GM12878 (cell line): ENCODE data around the gene ANKS4B. TPM values are rescaled to one million over a fixed set of nuclear protein-coding genes. Genes with fewer than 3 reads are reported as not detected.

Source experiments
- ATAC-seq: fragments of 200-7000 bp; cut with Tn5 transposase; 3 replicates; pipeline ENCODE4 v1.9.1; 2020; ENCODE audit warnings: mild to moderate bottlenecking, moderate library complexity
- BruUV-seq: library from RNA; stranded (reverse); fragments of 400-500 nt; replicated peaks from 2 replicates; lab custom pipeline; 2021; lab: Mats Ljungman, UMichigan
- CTCF ChIA-PET: fragments of 300-600 bp; sonication (Branson Sonifier 250); formaldehyde crosslinking; extraction: SDS; loops from one replicate; lab custom pipeline; 2021; ENCODE audit warnings: inconsistent platforms; lab: Yijun Ruan, JAX
- POLR2A ChIA-PET: fragments of 350-600 bp; formaldehyde crosslinking; extraction: SDS; loops from one replicate; lab custom pipeline; 2021; ENCODE audit warnings: inconsistent platforms; lab: Charles Lee
- RAD21 ChIA-PET: fragments of 300-600 bp; sonication (Branson Sonifier 250); formaldehyde crosslinking; loops from one replicate; lab custom pipeline; 2023; ENCODE audit warnings: antibody characterized with exemption; ENCODE audit not compliant: unreplicated experiment; lab: Charles Lee
- SMC1A ChIA-PET: fragments of 300-600 bp; sonication (Branson Sonifier 250); formaldehyde crosslinking; loops from one replicate; lab custom pipeline; 2023; ENCODE audit not compliant: unreplicated experiment, uncharacterized antibody; lab: Charles Lee
- DNase-seq: peaks from one replicate; pipeline ENCODE4 v3.0.0-alpha.2; 2011; ENCODE audit warnings: low read depth, low spot score
- FAIRE-seq: peaks from 3 replicates; lab custom pipeline; 2011; peaks lifted over from hg19 to GRCh38; lab: Jason Lieb, UNC
- H2AFZ ChIP-seq: 2 replicates; pipeline ENCODE4 v1.6.0; 2011; ENCODE audit warnings: low read depth, low read length, control low read depth; ENCODE audit not compliant: control insufficient read depth
- H3K27ac ChIP-seq: 2 replicates; pipeline ENCODE4 v1.5.1; 2011; ENCODE audit warnings: control low read depth; ENCODE audit not compliant: control insufficient read depth, insufficient read depth
- H3K27me3 ChIP-seq, 2 experiments: replicated peaks in 1 of 2; 2 replicates each; pipeline versions ENCODE4 v1.6.0 to v1.6.1; 2011; ENCODE audit warnings: low read length in 1 of 2; ENCODE audit not compliant: control insufficient read depth in 2 of 2, insufficient read depth in 2 of 2
- H3K36me3 ChIP-seq, 2 experiments: 2 replicates each; pipeline ENCODE4 v1.5.1; 2011; ENCODE audit warnings: low read length in 1 of 2; ENCODE audit not compliant: control insufficient read depth in 2 of 2, insufficient read depth in 2 of 2
- H3K4me1 ChIP-seq: 2 replicates; pipeline ENCODE4 v1.6.1; 2011; ENCODE audit warnings: mild to moderate bottlenecking, low read length, moderate library complexity, mixed read lengths; ENCODE audit not compliant: control insufficient read depth, insufficient read depth
- H3K4me2 ChIP-seq: 2 replicates; pipeline ENCODE4 v1.6.0; 2011; ENCODE audit warnings: control low read depth; ENCODE audit not compliant: control insufficient read depth, insufficient read depth
- H3K4me3 ChIP-seq: fragments of 200-600 bp; sonication (generic); 2 replicates; pipeline ENCODE4 v1.5.1; 2016
- H3K79me2 ChIP-seq: 2 replicates; pipeline ENCODE4 v1.6.0; 2011; ENCODE audit warnings: low read length; ENCODE audit not compliant: control insufficient read depth, insufficient read depth
- H3K9ac ChIP-seq: 2 replicates; pipeline ENCODE4 v1.8.0; 2011; ENCODE audit warnings: low read length, control low read depth, mixed read lengths; ENCODE audit not compliant: control insufficient read depth, insufficient read depth
- H3K9me3 ChIP-seq: replicated peaks from 3 replicates; pipeline ENCODE4 v1.5.1; 2011; ENCODE audit warnings: mild to moderate bottlenecking, low read length; ENCODE audit not compliant: control insufficient read depth, insufficient read depth
- H4K20me1 ChIP-seq: 2 replicates; pipeline ENCODE4 v1.6.0; 2011; ENCODE audit not compliant: control insufficient read depth, insufficient read depth
- CBX5 ChIP-seq: sonication (generic); IDR thresholded peaks from 2 replicates; pipeline ENCODE4 v1.6.1; 2016; ENCODE audit warnings: low read depth, moderate library complexity, mild to moderate bottlenecking, inconsistent platforms
- CREM ChIP-seq: IDR thresholded peaks from 2 replicates; pipeline ENCODE4 v1.6.1; 2014; ENCODE audit warnings: antibody characterized with exemption, low read depth
- NFYA ChIP-seq: IDR thresholded peaks from 2 replicates; pipeline ENCODE4 v1.6.1; 2011; ENCODE audit warnings: low read depth, mild to moderate bottlenecking, low read length, improper control_type of control experiment, borderline replicate concordance
- RBBP5 ChIP-seq: fragments of 200-600 bp; sonication (generic); conservative IDR thresholded peaks from 2 replicates; pipeline ENCODE4 v1.6.1; 2016
- SIX5 ChIP-seq: IDR thresholded peaks from 2 replicates; pipeline ENCODE4 v1.6.1; 2011; ENCODE audit warnings: mild to moderate bottlenecking, low read depth, low read length, moderate library complexity; ENCODE audit not compliant: severe bottlenecking
- WGBS: methylation state at CpG from one replicate; pipeline ENCODE4 v1.1.6; 2016; ENCODE audit warnings: low lambda C conversion rate; ENCODE audit not compliant: insufficient replicate concordance, insufficient coverage; ENCODE audit errors: missing lambda C conversion rate; 5-methylcytosine and 5-hydroxymethylcytosine counted together
- in situ Hi-C: fragments of 300-500 bp; cut with MboI; formaldehyde crosslinking; loops from 9 replicates; pipeline ENCODE4 v1.14.3; 2018; ENCODE audit warnings: mixed read lengths
- intact Hi-C: fragments of 100-400 bp; cut with micrococcal nuclease; formaldehyde crosslinking; loops from one replicate; pipeline ENCODE4 v1.14.2; 2022; ENCODE audit not compliant: unreplicated experiment
- polyA plus RNA-seq, 11 experiments: library from polyadenylated mRNA; depleted of rRNA in 4 of 11; unstranded in 6 of 11; stranded (reverse) in 5 of 11; fragments of >200 nt; fragmentation: Nextera tagmentation in 4 of 11; fragmentation: Illumina TruSeq in 1 of 11; extraction: Ambion mirVana in 4 of 11; extraction: Trizol in 1 of 11; gene quantifications; 1 replicate in 1 of 11; 2 replicates in 10 of 11; pipeline versions ENCODE4 v1.2.1 to v1.2.3, GENCODE V29; 2011 to 2016; ENCODE audit warnings: inconsistent platforms in 2 of 11, missing spikeins in 2 of 11, low read depth in 1 of 11
- total RNA-seq, 4 experiments: library from RNA; depleted of rRNA in 3 of 4; stranded (reverse); fragments of >200 nt in 3 of 4; fragmentation: Illumina TruSeq in 1 of 4; extraction: Trizol in 1 of 4; gene quantifications; 2 replicates each; pipeline versions ENCODE4 v1.2.1 to v1.2.3, GENCODE V29; 2013 to 2021
- TF ChIP-seq, protein P1 (sequence below): fragments of 450-650 bp; IDR thresholded peaks from 2 replicates; pipeline ENCODE4 v1.6.1; 2018; ENCODE audit warnings: mild to moderate bottlenecking, low read depth, moderate library complexity; ENCODE audit not compliant: partially characterized antibody
- TF ChIP-seq, protein P2 (sequence below): fragments of 450-650 bp; IDR thresholded peaks from 2 replicates; pipeline ENCODE4 v1.6.1; 2017; ENCODE audit warnings: mild to moderate bottlenecking

The ANKS4B gene
- total and polyA plus RNA-seq, 10 of the 15 experiments (the other 5 are each of a cell fraction or from before 2014, with no cell fraction given): 0.01 to 0.11 (median 0.05) TPM; not detected in 6

DNA sequence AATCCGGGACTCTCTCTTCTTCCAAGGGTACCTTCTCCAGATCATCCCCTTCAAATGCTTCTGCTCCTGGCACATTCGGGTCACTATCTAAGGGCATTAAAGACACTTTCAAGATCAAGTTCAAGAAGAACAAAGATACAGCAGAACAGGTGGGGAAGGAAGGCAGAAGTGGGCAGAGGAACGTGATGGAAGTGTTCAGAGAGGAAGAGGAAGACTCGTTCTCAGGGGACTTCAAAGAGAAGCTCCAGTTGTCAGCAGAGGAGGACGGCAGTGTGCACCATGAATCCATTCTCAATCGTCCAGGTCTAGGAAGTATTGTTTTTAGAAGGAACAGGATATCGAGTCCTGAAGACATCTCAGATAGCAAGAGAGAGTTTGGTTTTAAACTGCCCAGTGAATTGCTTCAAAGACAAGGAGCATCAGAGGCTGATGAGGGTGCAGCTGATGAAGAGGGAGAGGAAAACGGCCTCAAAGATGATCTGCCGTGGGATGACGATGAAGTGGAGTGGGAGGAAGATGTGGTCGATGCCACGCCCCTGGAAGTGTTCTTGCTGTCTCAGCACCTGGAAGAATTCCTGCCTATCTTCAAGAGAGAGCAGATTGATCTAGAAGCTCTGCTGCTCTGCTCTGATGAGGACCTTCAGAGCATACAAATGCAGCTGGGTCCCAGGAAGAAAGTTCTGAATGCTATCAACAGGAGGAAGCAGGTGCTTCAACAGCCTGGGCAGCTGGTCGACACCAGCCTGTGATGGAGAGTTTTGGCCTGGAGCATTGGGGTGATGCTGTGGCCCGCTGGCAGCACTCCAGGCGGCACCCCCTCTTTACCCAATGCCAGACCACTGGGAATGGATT, 16.8 kb downstream of the ANKS4B start:
- DNase-seq (no peak), ATAC-seq (no peak), FAIRE-seq (no peak)
- intact Hi-C loops: no loop called here
- CTCF ChIA-PET: interaction anchor here (1.1 kb wide), 1 partner anchor 50 kb away, joined by 5 read pairs; no protein-coding TSS in a partner anchor
- whole genome bisulfite sequencing: 7% methylated on average over 15 of the region's 15 CpGs
- no peaks in the 10 kb centered on the region for H3K9me3 ChIP-seq
- no peak overlapping the region for H3K4me2 ChIP-seq
- no peak overlapping the region for H3K4me3 ChIP-seq
- no TSS peak for BruUV-seq
- no peak overlapping the region for H3K27ac ChIP-seq
- no peaks in the 10 kb centered on the region for H3K4me1 ChIP-seq
- no peak overlapping the region for H2AFZ ChIP-seq
- H3K27me3 ChIP-seq: peaks cover 0 to 3% of the 10 kb centered on the region in 2 experiments; a peak in 2 of 4 replicates
- TF ChIP-seq, protein P1, sequence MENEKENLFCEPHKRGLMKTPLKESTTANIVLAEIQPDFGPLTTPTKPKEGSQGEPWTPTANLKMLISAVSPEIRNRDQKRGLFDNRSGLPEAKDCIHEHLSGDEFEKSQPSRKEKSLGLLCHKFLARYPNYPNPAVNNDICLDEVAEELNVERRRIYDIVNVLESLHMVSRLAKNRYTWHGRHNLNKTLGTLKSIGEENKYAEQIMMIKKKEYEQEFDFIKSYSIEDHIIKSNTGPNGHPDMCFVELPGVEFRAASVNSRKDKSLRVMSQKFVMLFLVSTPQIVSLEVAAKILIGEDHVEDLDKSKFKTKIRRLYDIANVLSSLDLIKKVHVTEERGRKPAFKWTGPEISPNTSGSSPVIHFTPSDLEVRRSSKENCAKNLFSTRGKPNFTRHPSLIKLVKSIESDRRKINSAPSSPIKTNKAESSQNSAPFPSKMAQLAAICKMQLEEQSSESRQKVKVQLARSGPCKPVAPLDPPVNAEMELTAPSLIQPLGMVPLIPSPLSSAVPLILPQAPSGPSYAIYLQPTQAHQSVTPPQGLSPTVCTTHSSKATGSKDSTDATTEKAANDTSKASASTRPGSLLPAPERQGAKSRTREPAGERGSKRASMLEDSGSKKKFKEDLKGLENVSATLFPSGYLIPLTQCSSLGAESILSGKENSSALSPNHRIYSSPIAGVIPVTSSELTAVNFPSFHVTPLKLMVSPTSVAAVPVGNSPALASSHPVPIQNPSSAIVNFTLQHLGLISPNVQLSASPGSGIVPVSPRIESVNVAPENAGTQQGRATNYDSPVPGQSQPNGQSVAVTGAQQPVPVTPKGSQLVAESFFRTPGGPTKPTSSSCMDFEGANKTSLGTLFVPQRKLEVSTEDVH: no peak
- TF ChIP-seq NFYA (no peak), RBBP5 (no peak), CREM (no peak), SIX5 (no peak), CBX5 (no peak)
- TF ChIP-seq, protein P2, sequence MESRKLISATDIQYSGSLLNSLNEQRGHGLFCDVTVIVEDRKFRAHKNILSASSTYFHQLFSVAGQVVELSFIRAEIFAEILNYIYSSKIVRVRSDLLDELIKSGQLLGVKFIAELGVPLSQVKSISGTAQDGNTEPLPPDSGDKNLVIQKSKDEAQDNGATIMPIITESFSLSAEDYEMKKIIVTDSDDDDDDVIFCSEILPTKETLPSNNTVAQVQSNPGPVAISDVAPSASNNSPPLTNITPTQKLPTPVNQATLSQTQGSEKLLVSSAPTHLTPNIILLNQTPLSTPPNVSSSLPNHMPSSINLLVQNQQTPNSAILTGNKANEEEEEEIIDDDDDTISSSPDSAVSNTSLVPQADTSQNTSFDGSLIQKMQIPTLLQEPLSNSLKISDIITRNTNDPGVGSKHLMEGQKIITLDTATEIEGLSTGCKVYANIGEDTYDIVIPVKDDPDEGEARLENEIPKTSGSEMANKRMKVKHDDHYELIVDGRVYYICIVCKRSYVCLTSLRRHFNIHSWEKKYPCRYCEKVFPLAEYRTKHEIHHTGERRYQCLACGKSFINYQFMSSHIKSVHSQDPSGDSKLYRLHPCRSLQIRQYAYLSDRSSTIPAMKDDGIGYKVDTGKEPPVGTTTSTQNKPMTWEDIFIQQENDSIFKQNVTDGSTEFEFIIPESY: no peak
- RAD21 ChIA-PET: no interaction called here
- POLR2A ChIA-PET: no interaction called here
- no peaks in the 10 kb centered on the region for H4K20me1 ChIP-seq
- H3K79me2 ChIP-seq: no peaks in the 10 kb centered on the region
- H3K36me3 ChIP-seq: no peaks in the 10 kb centered on the region
- SMC1A ChIA-PET: no interaction called here
- in situ Hi-C loops: no loop called here
- no peak overlapping the region for H3K9ac ChIP-seq
